Measurements from ENCODE around the gene COMMD7. TPM values are rescaled to one million over a fixed set of nuclear protein-coding genes. Genes with fewer than 3 reads are reported as not detected.

The COMMD7 gene
- total RNA-seq, 1 experiment from 2014 or later, result 42.3 TPM

DNA sequence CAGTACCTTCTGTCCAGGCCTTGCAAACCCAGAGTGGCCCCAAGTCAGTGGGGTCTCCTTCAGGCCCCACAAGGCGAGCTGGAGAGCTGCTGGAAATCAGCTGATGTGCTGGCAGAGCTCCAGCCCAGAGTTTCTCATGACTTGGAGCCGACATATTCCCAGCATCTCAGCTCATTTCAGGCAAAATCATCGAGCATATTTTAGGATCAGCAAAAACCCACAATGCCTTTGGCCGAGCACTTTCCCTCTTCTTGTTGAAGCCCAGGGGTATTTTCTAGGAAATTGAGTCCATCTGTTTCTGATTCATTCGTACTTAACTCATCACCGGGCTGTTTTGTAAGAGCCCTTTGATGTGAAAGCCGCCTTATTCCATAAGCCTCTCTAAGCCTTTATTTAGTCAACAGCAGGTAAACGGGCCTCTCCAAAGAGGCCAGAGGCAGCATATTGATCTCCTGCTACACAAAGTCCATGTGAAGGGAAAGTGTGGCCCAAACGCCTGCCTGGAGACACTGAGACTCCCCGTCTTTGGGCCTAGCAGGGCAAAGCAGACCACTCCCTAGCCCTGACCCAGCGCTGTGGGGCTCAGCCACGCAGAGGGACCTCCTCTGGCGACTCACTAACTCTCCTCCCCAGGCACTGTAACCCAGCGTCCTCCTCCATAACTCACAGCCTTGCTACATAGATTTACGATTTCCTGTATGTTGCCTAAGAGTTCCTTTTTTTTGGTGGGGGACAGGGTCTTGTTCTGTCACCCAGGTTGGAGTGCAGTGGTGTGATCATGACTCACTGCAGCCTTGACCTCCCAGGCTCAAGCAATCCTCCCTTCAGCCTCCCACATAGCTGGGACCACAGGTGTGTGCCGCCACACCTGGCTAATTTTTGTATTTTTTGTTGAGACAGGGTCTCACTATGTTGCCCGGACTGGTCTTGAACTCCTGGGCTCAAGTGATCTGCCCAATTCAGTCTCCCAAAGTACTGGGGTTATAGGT, 57.4 kb downstream of the COMMD7 start:
- intact Hi-C loops (cut with micrococcal nuclease; ENCODE audit: unreplicated experiment), result no loop called here
- no peaks in the 10 kb centered on the region for H3K79me2 ChIP-seq (ENCODE audit: low read depth)
- H3K27ac ChIP-seq, result no peak overlapping the region
- no peaks in the 10 kb centered on the region for H3K36me3 ChIP-seq (ENCODE audit: low read depth)
- no peak overlapping the region for H3K4me2 ChIP-seq
- TF ChIP-seq, protein P1, sequence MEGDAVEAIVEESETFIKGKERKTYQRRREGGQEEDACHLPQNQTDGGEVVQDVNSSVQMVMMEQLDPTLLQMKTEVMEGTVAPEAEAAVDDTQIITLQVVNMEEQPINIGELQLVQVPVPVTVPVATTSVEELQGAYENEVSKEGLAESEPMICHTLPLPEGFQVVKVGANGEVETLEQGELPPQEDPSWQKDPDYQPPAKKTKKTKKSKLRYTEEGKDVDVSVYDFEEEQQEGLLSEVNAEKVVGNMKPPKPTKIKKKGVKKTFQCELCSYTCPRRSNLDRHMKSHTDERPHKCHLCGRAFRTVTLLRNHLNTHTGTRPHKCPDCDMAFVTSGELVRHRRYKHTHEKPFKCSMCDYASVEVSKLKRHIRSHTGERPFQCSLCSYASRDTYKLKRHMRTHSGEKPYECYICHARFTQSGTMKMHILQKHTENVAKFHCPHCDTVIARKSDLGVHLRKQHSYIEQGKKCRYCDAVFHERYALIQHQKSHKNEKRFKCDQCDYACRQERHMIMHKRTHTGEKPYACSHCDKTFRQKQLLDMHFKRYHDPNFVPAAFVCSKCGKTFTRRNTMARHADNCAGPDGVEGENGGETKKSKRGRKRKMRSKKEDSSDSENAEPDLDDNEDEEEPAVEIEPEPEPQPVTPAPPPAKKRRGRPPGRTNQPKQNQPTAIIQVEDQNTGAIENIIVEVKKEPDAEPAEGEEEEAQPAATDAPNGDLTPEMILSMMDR (conservative IDR thresholded peaks at IDR 0.05), result no peak
- TF ChIP-seq EZH2 (IDR thresholded peaks at IDR 0.05; ENCODE audit: low read depth), result no peak
- POLR2A ChIA-PET (ENCODE audit: unreplicated experiment), result no interaction called here
- BruUV-seq (replicated peaks), result no TSS peak
- H3K9me3 ChIP-seq (ENCODE audit: insufficient read depth, low read depth), result no peaks in the 10 kb centered on the region
- H2AFZ ChIP-seq, result no peak overlapping the region
- H3K4me3 ChIP-seq, result no peak overlapping the region
- H3K9me2 ChIP-seq (ENCODE audit: insufficient read depth), result no peaks in the 10 kb centered on the region
- peaks cover 9% of the 10 kb centered on the region for H3K4me1 ChIP-seq (replicated peaks; ENCODE audit: insufficient read depth)
- H3F3A ChIP-seq (ENCODE audit: insufficient read depth, low read depth), result no peaks in the 10 kb centered on the region
- H4K20me1 ChIP-seq (ENCODE audit: insufficient read depth), result no peaks in the 10 kb centered on the region
- DNase-seq, result no peak
- CTCF ChIA-PET, result no interaction called here
- no peaks in the 10 kb centered on the region for H3K27me3 ChIP-seq (ENCODE audit: insufficient read depth, low read depth)

DNA sequence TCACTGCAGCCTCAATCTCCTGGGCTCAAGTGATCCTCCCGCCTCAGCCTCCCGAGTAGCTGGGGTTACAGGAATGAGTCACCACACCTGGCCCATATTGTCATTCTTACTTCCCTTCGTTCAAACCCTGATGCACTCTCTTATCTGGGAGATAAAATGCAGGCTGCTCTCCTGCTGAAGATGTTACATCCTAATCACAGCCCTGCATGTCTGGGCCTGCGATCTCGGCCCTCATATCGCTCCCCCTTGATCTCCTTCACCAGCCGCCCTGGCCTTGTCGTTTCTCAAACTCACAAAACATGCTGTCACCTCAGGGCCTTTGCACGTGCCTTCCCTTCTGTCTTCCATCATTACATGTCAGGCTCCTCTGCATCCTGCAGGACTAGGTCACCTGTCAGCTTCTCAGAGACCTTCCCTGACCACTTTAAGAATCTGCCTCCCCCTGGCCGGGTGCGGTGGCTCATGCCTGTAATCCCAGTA, 60.7 kb downstream of the COMMD7 start:
- Histone ChIP-seq H2AFZ (no peak overlapping the region), H3K9me3 (ENCODE audit: insufficient read depth, low read depth) (no peaks in the 10 kb centered on the region), H3F3A (ENCODE audit: insufficient read depth, low read depth) (peaks cover 7% of the 10 kb centered on the region; the same call in 1 of the 2 replicates), H3K4me1 (replicated peaks; ENCODE audit: insufficient read depth) (peaks cover 20% of the 10 kb centered on the region), H3K4me2 (no peak overlapping the region), H3K9me2 (ENCODE audit: insufficient read depth) (no peaks in the 10 kb centered on the region), H3K36me3 (ENCODE audit: low read depth) (no peaks in the 10 kb centered on the region), H3K27me3 (ENCODE audit: insufficient read depth, low read depth) (no peaks in the 10 kb centered on the region), H3K79me2 (ENCODE audit: low read depth) (no peaks in the 10 kb centered on the region), H4K20me1 (ENCODE audit: insufficient read depth) (no peaks in the 10 kb centered on the region), H3K27ac (no peak overlapping the region), H3K4me3 (no peak overlapping the region)
- DNase-seq, result no peak
- no peak for TF ChIP-seq EZH2 (IDR thresholded peaks at IDR 0.05; ENCODE audit: low read depth)
- TF ChIP-seq, protein P1 (conservative IDR thresholded peaks at IDR 0.05), result no peak
- ChIA-PET POLR2A (ENCODE audit: unreplicated experiment) (no interaction called here), CTCF (no interaction called here)
- intact Hi-C loops (cut with micrococcal nuclease; ENCODE audit: unreplicated experiment), result loop anchor here (5.0 kb wide), 1 partner anchor 60 kb away; the partner anchor contains the start of gene COMMD7
- no TSS peak for BruUV-seq (replicated peaks)

DNA sequence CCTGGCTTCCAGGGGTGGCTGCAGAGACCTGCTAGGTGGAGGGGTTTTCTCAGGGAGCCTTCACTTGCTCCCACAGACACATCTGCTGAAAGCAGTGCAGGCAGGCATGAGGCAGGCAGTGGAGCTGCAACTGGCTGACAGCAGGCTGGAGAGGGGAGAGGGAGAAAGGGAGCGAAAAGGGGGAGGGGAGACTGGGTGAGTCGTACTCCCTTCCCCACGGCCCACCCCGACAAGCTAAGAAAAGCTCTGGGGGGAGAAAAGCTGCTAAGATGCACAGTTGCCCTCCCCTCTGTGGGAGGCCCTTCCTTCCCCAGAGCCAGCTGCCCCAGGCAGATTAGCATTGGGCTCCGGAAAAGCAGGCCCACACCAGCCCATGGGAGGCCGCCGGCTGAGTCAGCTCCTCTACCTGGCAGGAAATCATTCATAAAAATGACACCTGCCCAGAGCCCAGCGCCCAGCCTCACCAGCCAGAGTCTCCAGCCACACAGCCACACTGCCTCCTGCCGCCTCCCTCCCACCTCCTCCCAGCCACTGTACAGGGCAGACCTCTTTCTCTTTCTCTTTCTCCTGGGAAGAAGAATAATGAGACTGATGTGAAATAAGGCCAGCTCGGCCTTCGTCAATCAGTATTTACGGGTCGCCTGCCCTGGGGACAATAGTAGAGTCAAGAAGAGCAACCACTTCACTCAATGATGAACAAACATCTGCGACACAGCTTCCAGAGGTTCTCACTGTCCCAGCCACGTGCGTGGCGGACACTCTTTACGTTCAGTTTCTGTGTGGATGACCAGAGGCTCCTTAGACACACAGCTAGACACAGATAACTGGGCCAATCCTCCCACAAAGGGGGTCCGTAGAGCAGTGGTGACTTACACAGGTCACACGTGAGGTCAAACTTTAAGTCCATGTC, 61.8 kb downstream of the COMMD7 start:
- H3K36me3 ChIP-seq (ENCODE audit: low read depth), result no peaks in the 10 kb centered on the region
- H3K79me2 ChIP-seq (ENCODE audit: low read depth), result no peaks in the 10 kb centered on the region
- peaks cover 22% of the 10 kb centered on the region for H3K4me1 ChIP-seq (replicated peaks; ENCODE audit: insufficient read depth)
- no peaks in the 10 kb centered on the region for H3K9me3 ChIP-seq (ENCODE audit: insufficient read depth, low read depth)
- no peaks in the 10 kb centered on the region for H3K27me3 ChIP-seq (ENCODE audit: insufficient read depth, low read depth)
- DNase-seq, result peak; percentile 56 to 76
- H4K20me1 ChIP-seq (ENCODE audit: insufficient read depth), result no peaks in the 10 kb centered on the region
- H3K4me2 ChIP-seq, result peak overlapping the region; percentile 24; the same call in 1 of the 2 replicates
- peaks cover 7% of the 10 kb centered on the region; the same call in 1 of the 2 replicates for H3F3A ChIP-seq (ENCODE audit: insufficient read depth, low read depth)
- POLR2A ChIA-PET (ENCODE audit: unreplicated experiment), result interaction anchor here (0.7 to 0.8 kb wide), 2 partner anchors 13 to 97 kb away, joined by 4 to 6 read pairs; no protein-coding TSS in a partner anchor
- no peak overlapping the region for H2AFZ ChIP-seq
- intact Hi-C loops (cut with micrococcal nuclease; ENCODE audit: unreplicated experiment), result loop anchor here (5.0 kb wide), 1 partner anchor 61 kb away; the partner anchor contains the start of gene COMMD7
- CTCF ChIA-PET, result interaction anchor here (0.6 to 1.5 kb wide), 6 partner anchors 42 to 411 kb away, joined by 3 to 9 read pairs (median 3); no protein-coding TSS in a partner anchor
- no TSS peak for BruUV-seq (replicated peaks)
- no peak overlapping the region for H3K4me3 ChIP-seq
- no peaks in the 10 kb centered on the region for H3K9me2 ChIP-seq (ENCODE audit: insufficient read depth)
- H3K27ac ChIP-seq, result no peak overlapping the region
- no peak for TF ChIP-seq EZH2 (IDR thresholded peaks at IDR 0.05; ENCODE audit: low read depth)
- TF ChIP-seq, protein P1 (conservative IDR thresholded peaks at IDR 0.05), result no peak
